Measurements from ENCODE around the gene CLK4. TPM values are rescaled to one million over a fixed set of nuclear protein-coding genes. Genes with fewer than 3 reads are reported as not detected.

The CLK4 gene
- total RNA-seq, 4 donors from 2014 or later: 23.6 to 72.3 (median 39.7) TPM

DNA sequence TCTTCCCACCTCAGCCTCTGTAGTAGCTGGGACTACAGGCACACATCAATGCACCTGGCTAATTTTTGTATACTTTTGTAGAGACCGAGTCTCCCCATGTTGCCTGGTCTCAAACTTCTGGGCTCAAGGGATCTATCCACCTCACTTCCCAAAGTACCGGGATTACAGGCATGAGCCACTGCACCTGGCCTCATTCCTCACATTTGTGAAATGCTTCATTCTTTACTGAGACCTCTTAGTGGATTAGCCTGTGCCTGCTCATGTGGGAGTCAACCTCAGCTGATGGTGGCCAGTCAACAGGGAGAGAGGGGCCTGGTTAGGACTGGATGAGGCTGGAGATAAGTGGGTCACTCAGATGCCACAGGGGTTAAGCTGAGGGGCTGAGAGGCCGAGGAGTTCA lies 37.3 kb upstream of the CLK4 start:
- Histone ChIP-seq H3K27ac (no peak overlapping the region), H3K36me3 (no peaks in the 10 kb centered on the region), H3K4me3 (no peak overlapping the region), H3K9me3 (no peaks in the 10 kb centered on the region), H3K27me3 (no peaks in the 10 kb centered on the region), H3K4me1 (no peaks in the 10 kb centered on the region)
- DNase-seq: no peak
- no peak for TF ChIP-seq POLR2A (IDR thresholded peaks at IDR 0.05)
- TF ChIP-seq, protein P1, sequence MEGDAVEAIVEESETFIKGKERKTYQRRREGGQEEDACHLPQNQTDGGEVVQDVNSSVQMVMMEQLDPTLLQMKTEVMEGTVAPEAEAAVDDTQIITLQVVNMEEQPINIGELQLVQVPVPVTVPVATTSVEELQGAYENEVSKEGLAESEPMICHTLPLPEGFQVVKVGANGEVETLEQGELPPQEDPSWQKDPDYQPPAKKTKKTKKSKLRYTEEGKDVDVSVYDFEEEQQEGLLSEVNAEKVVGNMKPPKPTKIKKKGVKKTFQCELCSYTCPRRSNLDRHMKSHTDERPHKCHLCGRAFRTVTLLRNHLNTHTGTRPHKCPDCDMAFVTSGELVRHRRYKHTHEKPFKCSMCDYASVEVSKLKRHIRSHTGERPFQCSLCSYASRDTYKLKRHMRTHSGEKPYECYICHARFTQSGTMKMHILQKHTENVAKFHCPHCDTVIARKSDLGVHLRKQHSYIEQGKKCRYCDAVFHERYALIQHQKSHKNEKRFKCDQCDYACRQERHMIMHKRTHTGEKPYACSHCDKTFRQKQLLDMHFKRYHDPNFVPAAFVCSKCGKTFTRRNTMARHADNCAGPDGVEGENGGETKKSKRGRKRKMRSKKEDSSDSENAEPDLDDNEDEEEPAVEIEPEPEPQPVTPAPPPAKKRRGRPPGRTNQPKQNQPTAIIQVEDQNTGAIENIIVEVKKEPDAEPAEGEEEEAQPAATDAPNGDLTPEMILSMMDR (IDR thresholded peaks at IDR 0.05): no peak
- intact Hi-C loops (cut with DNase I; ENCODE audit: low total_unique reads): no loop called here

DNA sequence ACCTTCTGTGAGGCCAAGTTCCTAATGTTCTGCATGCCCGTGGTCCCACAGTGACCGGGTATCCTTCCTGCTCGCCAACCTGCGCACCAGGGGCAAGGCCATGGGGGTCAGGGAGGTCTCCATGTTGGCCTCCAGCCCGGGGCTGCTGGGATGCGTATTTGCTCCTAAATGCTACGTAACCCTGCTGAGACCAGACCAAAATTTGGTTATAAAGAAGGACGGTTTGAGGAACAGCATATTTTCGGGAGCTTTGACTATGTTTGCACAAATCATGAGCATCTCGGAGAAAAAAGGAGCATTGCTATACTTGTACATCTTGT lies 35.7 kb upstream of the CLK4 start:
- Histone ChIP-seq H3K9me3 (no peaks in the 10 kb centered on the region), H3K4me3 (no peak overlapping the region), H3K27me3 (no peaks in the 10 kb centered on the region), H3K4me1 (no peaks in the 10 kb centered on the region), H3K36me3 (no peaks in the 10 kb centered on the region), H3K27ac (no peak overlapping the region)
- intact Hi-C loops (cut with DNase I; ENCODE audit: low total_unique reads): no loop called here
- TF ChIP-seq, protein P1 (IDR thresholded peaks at IDR 0.05): no peak
- TF ChIP-seq POLR2A (IDR thresholded peaks at IDR 0.05): no peak
- DNase-seq: no peak

DNA sequence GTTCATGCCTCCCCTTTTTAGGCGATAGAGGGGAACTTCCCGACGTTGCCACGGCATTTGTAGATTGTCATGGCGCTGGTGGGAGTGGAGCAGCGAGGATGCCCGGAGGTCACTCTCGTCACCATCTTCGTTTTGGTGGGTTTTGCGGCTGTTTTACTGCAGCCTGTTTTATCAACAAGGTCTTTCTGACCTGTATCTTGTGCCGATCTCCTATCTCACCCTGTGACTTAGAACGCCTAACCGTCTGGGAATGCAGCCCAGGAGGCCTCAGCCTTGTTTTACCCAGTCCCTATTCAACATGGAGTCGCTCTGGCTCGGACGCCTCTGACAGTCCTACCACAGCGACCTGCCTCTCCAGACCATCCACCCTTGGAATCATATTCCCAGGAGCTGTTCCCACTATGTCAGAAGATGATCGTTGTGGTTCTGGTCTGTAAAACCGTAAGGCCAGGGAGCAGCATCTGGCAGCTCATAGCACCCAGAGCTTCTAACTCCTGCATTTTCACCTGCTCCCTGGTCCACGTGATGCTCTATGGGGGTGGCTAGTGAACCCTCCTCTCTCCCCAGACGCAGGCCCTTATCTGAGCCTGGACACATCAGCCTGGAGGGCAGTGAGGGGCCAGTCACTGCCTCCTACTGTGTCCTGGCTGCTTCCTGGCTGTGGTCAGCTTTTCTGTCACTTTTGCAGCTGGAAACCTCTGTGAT lies 35.1 kb upstream of the CLK4 start:
- no peaks in the 10 kb centered on the region for H3K9me3 ChIP-seq
- no peaks in the 10 kb centered on the region for H3K36me3 ChIP-seq
- TF ChIP-seq, protein P1 (IDR thresholded peaks at IDR 0.05): no peak
- TF ChIP-seq POLR2A (IDR thresholded peaks at IDR 0.05): no peak
- no peaks in the 10 kb centered on the region for H3K27me3 ChIP-seq
- intact Hi-C loops (cut with DNase I; ENCODE audit: low total_unique reads): no loop called here
- no peak for DNase-seq
- H3K4me3 ChIP-seq: no peak overlapping the region
- H3K27ac ChIP-seq: no peak overlapping the region
- no peaks in the 10 kb centered on the region for H3K4me1 ChIP-seq

DNA sequence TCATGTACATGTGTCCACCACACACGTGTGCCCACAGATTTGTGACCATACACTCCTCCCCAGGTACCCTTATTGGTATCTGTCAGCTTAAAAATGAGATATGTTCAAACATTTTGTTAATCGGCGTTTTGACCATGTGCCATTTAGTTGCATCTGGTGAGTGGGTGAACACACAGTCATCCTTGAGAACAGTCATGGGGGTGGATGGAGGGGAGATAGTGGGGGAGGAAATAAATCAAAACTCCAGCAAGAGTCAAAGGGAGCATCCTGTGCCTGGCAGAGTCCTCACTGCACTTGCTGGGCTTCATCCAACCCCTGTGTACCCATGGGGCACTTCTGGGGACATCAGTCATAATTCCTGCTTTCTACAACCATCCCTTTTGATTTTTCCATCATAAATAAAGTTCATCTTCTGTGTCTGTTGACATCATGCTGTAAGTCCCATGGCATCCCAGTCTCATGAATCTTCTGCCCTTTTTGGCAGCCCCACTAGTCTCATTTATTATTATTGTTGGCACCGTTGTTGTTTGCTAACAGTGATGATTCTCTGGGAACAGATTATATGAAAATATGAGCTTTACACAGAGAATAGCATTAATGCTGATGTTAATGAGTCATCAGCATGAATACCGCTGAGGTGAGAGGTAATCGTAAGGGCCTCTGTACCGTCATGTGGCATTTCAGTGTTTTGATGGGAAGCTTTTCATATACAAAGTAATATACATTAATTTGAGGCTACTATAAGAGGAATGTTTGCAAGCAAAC lies 24.4 kb upstream of the CLK4 start:
- no peaks in the 10 kb centered on the region for H3K36me3 ChIP-seq
- H3K4me1 ChIP-seq: no peaks in the 10 kb centered on the region
- no peaks in the 10 kb centered on the region for H3K27me3 ChIP-seq
- H3K4me3 ChIP-seq: no peak overlapping the region
- H3K27ac ChIP-seq: no peak overlapping the region
- DNase-seq: no peak
- TF ChIP-seq, protein P1 (IDR thresholded peaks at IDR 0.05): no peak
- no peak for TF ChIP-seq POLR2A (IDR thresholded peaks at IDR 0.05)
- intact Hi-C loops (cut with DNase I; ENCODE audit: low total_unique reads): no loop called here
- H3K9me3 ChIP-seq: no peaks in the 10 kb centered on the region

DNA sequence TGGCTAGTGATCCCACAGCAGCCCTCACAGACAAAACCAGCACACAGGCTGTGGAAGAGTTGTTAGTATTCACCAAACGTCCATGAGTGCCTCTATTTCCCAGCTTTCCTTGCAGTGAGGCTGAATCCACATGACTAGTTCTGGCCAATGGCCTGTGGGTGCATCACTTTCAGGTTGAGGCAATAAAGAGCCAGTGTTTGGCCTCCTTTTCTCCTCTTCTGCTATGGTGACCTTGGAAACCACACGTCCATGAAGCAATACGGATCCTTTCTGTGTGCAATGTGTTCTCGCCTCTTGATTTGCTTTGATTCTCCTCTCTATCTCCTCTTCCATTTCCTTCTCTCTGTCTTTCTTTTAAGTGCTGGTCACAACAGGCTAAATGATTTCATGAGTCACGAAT lies 23.4 kb upstream of the CLK4 start:
- DNase-seq: no peak
- intact Hi-C loops (cut with DNase I; ENCODE audit: low total_unique reads): no loop called here
- Histone ChIP-seq H3K4me3 (no peak overlapping the region), H3K9me3 (no peaks in the 10 kb centered on the region), H3K27ac (no peak overlapping the region), H3K36me3 (no peaks in the 10 kb centered on the region), H3K27me3 (no peaks in the 10 kb centered on the region), H3K4me1 (no peaks in the 10 kb centered on the region)
- no peak for TF ChIP-seq POLR2A (IDR thresholded peaks at IDR 0.05)
- TF ChIP-seq, protein P1 (IDR thresholded peaks at IDR 0.05): no peak
